ENCODE data around the gene ASRGL1.

Gene ASRGL1

DNA sequence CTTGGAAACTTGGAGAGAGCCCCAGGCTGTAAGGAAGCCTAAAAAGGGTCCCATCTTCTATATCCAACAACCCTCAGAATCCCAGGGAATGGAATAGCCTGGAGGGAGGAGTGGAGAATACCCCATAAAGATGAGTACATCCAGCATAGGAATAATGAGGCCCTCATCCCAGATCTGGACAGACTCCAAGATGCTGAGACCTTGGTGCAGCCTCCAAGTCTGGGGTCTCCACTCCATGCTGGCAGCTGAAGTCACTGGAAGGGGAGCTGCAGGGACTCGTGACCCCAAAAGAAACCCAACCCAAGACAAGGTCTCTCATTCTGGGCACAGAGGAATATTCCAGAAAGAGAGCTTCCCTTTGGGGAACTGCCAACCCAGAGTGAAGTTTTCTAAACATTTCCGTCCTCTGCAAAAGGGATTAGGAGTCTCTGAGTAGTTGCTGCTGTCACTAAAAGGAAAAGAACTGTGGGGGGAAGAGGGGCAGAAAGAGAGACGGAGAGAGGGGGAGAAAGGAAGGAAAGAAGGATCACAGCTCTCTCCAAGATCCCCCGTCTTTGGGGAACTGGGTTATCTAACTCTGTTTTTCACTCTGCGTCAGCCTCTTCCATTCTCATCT is 82.2 kb downstream of the ASRGL1 start:
- TF ChIP-seq, protein P1, sequence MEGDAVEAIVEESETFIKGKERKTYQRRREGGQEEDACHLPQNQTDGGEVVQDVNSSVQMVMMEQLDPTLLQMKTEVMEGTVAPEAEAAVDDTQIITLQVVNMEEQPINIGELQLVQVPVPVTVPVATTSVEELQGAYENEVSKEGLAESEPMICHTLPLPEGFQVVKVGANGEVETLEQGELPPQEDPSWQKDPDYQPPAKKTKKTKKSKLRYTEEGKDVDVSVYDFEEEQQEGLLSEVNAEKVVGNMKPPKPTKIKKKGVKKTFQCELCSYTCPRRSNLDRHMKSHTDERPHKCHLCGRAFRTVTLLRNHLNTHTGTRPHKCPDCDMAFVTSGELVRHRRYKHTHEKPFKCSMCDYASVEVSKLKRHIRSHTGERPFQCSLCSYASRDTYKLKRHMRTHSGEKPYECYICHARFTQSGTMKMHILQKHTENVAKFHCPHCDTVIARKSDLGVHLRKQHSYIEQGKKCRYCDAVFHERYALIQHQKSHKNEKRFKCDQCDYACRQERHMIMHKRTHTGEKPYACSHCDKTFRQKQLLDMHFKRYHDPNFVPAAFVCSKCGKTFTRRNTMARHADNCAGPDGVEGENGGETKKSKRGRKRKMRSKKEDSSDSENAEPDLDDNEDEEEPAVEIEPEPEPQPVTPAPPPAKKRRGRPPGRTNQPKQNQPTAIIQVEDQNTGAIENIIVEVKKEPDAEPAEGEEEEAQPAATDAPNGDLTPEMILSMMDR (conservative IDR thresholded peaks at IDR 0.05) = no peak
- TF ChIP-seq ZFX (IDR thresholded peaks at IDR 0.05) = no peak
- H3K27ac ChIP-seq = no peak overlapping the region

DNA sequence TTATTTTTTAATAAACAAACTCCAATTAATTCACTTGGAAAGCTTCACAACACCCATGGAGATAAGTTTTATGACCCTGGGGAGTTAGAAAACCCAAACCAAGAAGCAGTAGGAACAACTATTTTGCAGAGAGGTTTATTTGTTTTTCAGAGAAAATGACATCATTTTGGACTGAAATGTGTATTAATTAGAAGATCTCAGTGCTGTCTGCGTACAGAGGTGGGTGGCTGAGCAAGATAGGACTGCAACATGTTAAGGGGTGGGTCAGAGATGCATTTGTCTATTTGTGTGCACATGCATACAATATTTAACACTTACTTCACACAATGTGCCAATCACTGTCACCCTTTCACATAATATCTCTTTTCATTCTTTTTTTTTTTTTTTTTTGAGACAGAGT is 82.7 kb downstream of the ASRGL1 start:
- H3K27ac ChIP-seq = no peak overlapping the region
- no peak for TF ChIP-seq ZFX (IDR thresholded peaks at IDR 0.05)

DNA sequence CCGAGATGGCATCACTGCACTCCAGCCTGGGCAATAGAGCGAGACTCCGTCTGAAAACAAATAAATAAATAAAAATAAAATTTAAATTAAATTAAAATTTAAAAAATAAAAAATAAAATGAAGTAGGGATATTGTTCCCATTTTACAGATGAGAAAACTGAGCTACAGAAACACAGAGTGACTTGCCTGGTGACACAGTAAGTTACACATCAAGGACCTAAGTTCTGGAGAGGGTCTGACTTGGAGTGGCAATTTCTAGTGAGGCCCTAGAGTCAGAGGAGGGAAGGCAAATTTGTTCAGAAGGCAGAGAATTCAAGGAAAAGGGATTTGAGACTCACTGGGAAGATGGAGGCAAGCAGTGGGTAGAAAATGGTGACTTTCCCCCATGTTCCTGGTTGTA is 83.6 kb downstream of the ASRGL1 start:
- no peak overlapping the region for H3K27ac ChIP-seq
- TF ChIP-seq, protein P1 (conservative IDR thresholded peaks at IDR 0.05) = no peak
- TF ChIP-seq ZFX (IDR thresholded peaks at IDR 0.05) = no peak

DNA sequence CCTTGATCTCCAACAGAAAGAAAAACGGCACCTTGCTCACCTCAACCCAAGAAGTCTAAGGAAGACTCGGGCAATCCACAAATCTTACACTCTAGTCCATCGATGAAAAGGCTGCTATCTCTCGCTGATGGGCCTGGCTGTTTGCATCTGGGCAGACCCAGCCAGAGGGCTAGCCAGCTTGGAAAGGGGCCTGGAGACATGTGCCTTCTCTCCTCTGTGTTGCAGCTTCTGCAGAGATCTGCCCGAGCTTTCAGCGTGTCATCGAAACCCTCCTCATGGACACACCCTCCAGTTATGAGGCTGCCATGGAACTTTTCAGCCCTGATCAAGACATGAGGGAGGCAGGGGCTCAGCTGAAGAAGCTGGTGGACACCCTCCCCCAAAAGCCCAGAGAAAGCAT is 84.7 kb downstream of the ASRGL1 start:
- H3K27ac ChIP-seq = no peak overlapping the region
- TF ChIP-seq ZFX (IDR thresholded peaks at IDR 0.05) = no peak
- TF ChIP-seq, protein P1 (conservative IDR thresholded peaks at IDR 0.05) = no peak

DNA sequence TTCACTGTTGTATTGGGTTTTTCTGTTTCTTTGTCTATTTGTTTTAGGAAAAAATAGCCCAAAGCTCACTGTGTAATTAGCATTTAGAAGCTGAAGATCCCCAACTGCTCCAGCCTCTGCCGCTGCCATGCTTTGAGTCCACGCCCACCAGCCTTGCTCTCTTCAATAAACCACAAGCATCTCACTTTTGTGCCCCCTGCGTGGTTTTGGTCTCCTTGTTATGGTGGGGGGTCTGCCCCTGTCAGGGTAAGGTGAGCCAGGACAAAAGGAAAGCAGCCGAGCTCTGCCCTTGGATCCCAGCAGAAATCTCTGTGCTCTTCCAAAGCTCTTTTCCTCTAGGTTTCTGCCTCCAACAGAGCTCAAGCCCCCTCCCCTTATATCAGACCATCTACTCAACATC is 85.8 kb downstream of the ASRGL1 start:
- no peak for TF ChIP-seq ZFX (IDR thresholded peaks at IDR 0.05)
- TF ChIP-seq, protein P1 (conservative IDR thresholded peaks at IDR 0.05) = no peak
- no peak overlapping the region for H3K27ac ChIP-seq

DNA sequence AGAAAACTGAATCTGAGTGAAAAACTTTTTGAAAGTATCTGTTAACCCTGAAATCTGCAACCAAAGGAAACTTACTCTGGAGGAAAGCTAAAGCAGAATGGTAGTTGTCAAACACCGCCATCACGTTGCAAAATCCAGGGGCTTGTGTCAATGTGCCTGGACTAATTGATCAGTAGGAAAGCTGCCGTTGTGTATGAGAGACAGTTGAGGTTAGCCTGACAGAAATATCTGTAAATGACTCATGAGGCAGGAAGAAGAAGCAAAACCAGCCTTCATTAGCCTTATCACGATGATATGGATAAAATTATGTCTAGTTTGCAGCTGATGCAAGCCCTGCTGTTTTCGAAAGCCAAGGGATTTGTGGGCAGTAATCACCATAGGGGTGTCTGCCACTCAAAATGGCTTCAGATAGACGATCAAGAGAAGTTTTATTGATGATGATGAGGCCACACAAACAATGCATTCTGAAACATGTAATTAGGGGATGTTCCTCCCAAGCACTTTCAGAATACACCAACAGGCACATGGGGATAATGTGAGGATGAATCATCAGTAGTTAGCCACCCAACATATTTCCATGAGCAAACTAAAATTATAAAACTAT is 90.5 kb downstream of the ASRGL1 start:
- TF ChIP-seq, protein P1 (conservative IDR thresholded peaks at IDR 0.05) = no peak
- TF ChIP-seq ZFX (IDR thresholded peaks at IDR 0.05) = no peak
- H3K27ac ChIP-seq = no peak overlapping the region

DNA sequence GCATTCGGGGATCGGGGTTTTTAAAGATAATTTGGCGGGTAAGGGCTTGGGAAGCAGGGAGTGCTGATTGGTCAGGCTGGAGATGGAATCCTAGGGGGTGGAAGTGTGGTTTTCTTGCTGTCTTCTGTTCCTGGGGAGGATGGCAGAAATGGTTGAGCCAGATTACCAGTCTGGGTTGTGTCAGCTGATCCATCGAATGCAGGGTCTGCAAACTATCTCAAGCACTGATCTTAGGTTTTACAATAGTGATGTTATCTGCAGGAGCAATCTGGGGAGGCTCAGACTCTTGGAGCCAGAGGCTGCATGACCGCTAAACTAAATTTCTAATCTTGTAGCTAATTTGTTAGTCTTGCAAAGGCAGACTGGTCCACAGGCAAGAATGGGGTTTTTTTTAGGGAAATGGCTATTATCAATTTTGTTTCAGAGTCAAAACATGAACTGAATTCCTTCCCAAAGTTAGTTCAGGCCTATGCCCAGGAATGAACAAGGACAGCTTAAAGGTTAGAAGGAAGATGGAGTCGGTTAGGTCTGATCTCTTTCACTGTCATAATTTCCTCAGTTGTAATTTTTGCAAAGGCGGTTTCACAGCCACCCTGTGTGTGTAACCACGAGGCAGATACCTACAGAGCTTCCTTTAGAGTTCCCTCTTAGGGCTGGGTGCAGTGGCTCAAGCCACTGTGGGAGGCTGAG is 91.8 kb downstream of the ASRGL1 start:
- H3K27ac ChIP-seq = no peak overlapping the region
- TF ChIP-seq ZFX (IDR thresholded peaks at IDR 0.05) = no peak
- TF ChIP-seq, protein P1 (conservative IDR thresholded peaks at IDR 0.05) = no peak

All from C4-2B (cell line).